GM18517 (cell line): ENCODE results near the gene ELF1.

Source experiments
- ATAC-seq: cut with Tn5 transposase; IDR thresholded peaks from one replicate; pipeline ENCODE4 v1.9.1; 2021; ENCODE audit warnings: mild to moderate bottlenecking, moderate library complexity; ENCODE audit not compliant: unreplicated experiment

Gene ELF1

DNA sequence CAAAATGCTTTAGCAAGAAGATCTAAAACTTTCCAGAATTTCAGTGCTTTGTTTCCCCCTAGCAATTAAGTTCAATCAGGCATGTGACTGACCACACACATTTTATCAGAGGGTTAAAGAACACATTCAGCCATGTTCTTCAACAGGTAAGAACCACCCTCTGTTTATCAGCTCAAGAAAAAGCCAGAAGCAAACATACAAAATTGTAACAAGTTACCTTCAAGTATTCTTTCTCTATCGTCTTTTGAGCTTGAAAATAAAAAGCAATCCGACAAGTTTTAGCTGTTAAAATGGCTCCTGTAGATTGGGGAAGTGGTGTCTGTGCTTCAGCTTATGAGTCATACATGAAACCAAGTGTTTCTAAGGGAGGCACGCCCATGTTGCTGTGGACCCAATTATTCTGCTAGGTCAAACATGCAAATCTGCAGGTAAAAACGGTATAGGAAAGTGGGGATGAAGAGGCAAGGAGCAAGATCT, at the start of gene ELF1:
ELF1 (minus strand) TSS at position 306 of the 477 bp plus-strand sequence. CDS start 37,262 bp downstream, outside the sequence.
- peak; percentile 92 for ATAC-seq

DNA sequence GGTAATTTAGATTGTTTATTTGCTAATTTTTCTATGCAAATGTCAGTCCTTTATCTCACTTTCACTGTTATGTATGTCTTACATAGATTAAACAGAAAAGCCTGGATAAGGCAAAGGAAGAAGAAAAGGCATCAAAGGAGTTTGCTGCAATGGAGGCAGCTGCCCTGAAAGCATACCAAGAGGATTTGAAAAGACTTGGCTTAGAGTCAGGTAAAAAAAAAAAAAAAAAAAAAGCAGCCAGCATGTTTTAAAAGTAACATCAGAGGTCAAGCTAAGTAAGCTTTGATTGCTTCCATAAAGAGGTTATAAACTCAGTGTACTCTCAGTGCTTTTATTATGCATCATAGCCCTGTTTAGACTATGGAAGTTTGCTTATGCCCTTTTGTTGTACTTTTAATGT, 46.0 kb upstream of the ELF1 start:
- no peak for ATAC-seq

DNA sequence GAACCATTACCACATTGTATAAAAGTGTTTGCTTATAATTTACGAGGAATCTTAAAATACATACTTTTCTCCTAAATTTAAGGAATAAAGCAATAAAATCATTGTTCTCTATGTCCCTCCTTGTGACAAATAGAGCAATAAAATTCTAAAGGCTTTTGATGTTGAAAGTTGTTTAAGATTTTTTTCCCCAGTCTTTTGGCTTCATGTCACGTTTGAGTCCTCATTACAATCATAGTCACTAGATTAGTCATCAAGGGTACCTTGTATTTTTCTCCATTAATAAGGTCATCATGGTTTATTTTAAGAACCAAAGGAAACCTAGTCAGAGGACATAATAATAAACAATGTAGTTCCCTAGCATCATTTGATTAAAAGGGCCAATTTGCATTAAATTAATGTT, 45.4 kb upstream of the ELF1 start:
- no peak for ATAC-seq

DNA sequence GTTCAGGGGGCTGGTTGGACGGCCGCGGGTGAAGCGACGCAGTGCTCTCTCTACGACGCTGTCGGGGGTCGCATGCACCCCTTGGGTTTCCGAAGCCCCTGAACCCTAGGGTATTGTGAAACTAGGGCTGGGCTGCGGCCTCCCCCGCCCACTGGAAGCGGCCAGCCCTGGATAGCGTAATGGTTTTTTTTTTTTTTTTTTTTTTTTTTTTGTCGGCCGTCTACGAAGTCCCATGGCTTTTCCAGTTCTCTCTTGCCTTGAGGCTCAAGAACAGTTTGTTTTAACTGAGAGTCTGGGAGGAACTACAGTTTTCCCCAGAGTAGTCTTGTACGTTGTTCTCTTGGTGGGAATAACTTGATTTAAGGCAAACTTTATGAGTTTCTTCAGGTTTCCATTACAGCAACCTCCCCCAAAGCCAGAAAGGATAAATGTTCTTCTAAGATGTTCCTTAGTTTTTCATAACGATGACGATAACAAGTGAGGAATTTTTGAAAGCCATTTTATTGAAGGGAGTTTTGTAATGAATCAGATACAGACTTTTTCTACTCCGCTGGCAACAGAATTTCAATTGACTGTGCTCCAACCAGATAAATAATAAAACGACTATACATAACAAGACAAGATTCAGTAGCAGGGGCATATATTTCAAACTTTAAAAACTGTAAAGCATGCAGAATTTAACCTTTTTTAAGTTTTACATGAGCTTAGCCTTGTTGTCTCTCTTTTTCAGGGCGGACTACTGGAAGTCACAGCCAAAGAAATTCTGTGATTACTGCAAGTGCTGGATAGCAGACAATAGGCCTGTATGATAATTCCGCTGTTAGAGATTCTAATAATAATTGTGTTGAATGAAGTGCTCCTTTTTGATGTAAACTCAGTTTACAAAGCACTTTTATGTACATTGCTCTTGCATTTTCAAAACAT, 43.1 kb upstream of the ELF1 start:
- ATAC-seq = peak; percentile 38

DNA sequence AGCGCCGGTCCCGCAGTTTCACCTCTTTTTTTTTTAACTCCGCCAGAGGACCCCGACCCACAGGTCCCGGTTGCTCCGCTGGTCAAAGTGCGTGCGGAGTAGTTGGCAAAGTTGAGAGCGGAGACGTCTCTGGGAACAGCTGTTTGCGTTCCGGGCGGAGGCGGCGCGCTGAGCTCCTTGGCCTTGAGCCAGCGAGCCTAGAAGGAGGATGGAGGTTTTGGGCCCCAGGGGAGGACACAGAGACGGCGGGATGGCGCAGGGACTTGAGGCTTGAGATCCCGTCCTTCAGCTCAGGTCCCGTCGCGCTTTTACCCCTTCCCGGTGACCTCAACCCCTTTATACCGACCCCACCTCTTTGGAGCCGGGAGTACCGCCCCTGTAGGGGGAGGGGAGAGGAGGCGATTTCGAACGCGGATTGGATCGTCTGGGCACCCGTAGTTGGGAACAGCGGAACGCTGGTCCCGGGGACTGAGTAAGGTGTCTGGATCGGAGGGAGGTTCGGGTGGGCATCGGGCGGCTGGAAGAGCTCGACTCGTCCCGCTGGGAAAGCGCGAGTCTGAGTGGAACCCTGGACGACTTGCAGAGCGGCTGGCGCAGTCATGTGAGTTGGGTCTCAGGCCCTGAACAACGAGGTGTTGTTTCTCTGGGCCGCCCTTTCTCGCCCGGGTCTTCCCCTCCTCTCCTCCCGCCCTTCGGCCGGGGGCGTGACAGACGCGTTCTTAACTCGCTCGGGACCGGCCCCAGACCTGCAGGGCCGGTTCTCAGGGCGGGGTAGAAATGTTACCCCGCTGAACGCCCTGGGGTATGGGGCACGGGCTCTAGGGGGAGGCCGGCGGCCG, 42.2 kb upstream of the ELF1 start, which contains the start of gene WBP4:
WBP4 (plus strand) TSS at position 435 of the 839 bp plus-strand sequence; CDS start at position 600, 165 bp downstream.
- peak; percentile 61 for ATAC-seq

DNA sequence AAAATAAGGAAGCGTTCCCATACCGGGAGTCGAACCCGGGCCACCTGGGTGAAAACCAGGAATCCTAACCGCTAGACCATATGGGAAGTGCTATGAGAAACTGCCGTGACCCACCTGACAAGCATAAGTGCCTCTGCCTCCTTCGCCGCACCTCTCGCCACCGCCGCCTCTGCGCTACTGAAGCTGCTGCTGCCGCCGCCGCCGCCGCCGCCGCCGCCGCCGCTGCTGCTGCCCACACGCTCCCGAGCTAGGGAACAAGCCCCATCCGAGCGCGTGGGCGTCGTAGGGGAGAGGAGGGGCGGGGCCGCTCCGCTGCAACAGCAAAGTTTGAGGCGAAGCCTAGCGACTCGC, 41.6 kb upstream of the ELF1 start:
- ATAC-seq = peak; percentile 26

DNA sequence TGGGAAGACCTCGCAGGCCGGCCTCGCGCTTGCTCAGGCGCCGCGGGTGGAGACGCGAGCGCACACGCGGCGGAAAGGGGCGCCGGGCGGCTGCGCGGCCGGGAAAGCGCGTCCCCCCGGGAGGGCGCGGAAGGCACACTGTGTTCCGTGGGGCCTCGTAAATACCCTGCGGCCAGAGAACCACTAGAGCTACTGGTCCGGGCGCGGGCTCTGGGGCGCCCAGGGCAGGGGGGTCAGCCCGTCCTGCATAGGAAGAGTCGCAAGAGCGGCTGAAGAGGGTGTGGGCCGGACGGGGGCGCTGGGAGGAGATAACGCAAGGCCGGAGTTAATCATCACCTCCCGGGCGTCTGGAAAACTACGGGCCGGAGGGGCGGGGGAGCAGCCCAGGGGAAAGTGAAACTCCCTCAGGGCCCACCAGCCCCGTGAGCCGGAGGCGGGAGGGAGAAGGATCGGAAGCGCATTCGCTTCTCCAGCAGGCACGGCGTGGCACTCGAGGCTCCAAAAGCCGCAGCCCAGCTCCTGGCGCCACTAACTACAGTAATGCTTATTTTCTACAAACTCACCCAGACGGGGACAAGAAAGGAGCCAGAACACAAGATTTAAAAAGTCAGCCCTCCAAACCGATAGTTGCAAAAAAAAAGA, 41.1 kb upstream of the ELF1 start:
- peak; percentile 33 for ATAC-seq

DNA sequence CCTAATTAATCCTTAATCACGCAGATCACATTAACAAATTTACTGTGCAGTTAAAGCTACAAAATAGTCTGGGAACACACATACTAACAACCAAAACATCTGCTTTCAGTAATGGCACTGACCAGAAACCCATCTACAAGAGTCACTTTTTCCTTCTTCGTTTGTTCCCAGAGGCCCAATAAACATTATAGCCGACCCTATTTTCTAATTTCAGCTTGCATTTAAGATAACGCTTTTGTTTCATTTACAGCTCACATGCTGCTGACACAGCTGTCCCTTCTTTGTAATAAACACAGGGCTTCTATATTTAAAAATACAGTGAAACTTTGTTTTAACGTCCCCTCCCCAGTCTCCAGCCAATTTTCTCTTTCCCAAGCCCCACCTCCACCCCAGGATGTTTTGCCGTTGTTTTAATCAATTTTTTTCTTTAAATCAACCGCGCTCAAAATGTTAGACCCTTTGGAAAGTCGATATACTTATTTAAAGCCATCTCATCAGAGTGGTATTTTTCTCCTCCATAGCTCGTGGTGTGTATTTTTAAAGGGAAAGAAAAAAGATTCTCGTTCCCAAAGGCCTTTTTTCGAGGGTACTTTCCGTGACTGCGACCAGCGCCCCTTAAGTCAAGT, 40.5 kb upstream of the ELF1 start:
- no peak for ATAC-seq

DNA sequence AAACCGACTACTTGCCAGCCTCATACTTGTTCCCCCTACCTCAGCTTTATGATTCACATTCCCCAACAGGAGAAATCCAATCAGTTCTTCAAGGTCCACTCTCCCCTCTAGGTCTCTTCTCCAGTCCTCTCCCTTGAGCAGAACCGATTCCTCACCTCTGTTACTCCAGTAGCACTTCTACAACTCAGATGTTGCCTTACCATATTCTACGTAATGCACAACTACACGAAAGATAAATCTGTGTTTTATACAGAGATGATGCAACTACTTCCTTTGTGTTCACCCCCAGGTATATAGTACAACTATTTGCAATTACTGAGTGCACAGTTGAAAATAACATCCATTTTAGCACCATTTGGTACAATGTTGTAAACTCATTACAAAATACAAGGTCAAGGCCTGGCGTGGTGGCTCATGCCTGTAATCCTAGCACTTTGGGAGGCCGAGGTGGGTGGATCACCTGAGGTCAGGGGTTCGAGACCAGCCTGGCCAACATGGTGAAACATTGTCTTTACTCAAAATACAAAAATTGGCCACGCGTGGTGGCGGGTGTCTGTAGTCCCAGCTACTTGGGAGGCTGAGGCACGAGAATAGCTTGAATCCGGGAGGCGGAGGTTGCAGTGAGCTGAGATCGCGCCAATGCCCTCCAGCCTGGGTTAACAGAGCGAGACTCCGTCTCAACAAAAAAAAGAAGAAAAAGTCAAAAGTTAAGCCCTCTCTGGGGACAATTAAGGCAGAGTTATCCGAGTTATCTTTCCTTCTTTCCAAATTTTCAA, 39.4 kb upstream of the ELF1 start:
- ATAC-seq = no peak

DNA sequence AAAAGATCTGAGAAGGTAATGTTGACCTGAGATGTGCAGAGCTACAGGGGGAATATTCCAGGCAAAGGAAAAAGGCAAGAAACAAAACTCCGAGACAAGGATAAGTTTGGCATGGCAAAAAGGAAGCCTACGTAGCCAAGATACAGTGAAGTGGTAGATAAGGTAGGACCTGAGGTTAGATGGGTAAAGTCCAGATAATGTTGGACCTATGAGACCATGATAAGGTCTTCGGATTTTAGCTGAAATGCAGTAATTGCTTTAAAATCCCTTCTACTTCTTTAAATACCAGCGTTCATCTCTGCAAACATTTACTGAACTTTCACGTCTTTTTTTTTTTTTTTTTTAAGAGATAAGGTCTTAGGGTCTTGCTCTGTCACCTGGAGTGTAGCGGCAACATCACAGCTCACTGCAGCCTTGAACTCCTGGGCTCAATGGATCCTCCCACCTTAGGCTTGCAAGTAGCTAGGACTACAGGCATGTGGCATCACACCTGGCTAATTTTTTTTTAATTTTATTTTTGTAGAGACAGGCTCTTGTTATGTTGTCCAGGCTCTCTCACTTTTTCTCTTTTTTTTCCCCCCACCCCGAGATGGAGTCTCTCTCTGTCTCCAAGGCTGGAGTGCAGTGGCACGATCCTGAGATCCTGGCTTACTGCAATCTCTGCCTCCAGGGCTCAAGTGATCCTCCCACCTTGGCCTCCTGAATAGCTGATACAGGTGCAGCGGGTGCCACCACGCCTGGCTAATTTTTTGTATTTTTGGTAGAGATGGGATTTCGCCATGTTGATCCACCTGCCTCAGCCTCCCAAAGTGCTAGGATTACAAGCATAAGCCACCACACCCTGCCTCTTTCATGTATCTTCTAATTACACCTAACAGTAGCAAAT, 38.0 kb upstream of the ELF1 start:
- no peak for ATAC-seq

DNA sequence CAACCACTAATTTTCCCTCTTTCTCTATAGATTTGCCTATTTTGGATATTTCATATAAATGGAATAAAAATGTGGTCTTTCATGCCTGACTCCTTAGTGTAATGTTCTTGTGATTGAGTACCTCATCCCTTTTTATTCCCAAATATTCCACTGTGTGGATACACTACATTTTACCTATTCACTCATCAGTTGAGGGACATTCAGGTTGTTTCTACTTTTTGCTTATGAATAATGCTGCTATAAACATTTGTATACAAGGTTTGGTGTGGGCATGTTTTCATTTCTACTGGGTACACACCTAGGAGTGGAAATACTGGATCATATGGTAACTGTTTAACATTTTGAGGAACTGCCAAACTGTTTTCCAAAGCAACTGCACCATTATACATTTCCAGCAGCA, 37.1 kb upstream of the ELF1 start:
- no peak for ATAC-seq

DNA sequence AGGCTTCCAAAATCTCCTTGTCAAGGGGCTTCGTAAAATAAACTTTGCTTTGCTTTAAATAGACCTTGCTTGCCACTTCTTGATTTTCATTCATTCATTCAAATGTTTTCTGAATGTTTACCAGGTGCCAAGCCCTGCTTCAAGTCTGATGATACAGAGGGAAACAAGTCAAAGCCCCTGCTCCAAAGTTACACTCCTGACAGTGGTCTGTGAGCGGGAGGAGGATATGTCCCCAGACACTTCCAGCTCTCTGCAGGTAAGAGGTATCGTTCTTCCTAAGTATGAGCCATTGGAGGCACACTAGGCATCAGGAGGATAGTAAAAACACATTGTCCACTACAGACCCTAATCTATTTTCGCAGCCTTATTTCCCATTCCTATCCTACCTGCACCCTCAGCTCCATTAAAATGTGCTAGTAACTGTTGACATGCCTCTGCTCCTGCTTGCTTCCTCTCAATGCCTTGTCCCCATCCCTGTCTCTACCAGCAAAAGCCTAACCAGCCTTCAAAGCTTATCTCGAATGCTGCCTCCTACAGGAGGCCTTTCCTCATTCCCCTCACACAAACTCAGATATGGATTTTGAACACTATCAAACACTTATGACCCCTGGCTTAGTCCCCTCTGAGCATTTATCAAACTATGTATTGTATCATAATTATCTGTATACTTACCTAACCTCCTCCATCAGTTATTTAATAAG, 36.0 kb upstream of the ELF1 start:
- ATAC-seq = no peak

DNA sequence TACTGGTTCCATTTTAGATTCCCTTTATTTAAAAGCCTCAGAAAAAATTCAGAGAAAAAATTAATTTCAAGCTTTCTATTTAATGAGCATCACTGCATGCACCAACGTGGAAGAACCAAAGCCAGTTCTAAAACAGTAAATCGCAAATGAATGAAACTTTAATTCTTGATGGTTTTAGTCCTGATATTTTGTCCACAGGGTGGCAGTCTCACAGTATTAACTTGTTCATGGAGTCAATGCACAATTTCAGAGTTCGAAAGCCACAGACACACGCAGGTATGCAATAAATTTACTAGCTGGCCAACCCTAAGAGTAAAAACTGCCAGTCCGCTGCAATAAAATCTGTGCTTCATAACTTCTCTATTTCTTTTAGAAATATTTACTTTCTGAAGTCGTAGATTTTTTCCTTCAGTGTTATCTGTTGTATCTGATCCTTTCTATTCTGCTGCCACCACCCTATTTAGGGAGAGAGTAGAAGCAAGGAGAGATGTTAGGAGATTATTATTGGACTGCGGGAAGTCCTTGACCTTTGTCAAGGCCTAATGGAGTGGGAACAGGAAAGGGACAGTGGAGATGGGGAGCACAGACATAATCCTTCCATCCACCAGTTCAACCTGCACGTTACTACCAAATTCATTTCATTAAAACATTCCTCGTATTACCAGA, 35.2 kb upstream of the ELF1 start:
- peak; percentile 40 for ATAC-seq

DNA sequence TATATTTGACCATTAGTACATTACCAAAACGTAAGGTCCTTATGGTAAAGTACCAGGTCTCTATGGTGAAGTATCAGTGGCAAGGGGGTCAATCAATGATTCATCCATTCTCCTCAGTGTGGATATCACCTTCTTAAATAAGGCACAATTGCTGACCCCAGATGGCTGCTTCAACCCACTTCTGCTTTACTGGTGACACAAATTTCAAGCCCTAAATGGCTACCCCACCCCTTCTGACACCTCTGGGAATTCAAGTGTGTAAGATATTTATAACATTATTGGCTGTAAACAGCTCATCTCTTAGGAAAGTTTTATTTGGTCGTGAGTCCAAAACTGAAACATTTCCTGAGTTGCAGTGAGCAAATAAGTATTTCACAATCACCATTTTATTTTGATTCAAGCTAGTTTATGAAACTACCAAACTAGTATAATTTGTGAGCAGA, 34.3 kb upstream of the ELF1 start:
- peak; percentile 68 for ATAC-seq

DNA sequence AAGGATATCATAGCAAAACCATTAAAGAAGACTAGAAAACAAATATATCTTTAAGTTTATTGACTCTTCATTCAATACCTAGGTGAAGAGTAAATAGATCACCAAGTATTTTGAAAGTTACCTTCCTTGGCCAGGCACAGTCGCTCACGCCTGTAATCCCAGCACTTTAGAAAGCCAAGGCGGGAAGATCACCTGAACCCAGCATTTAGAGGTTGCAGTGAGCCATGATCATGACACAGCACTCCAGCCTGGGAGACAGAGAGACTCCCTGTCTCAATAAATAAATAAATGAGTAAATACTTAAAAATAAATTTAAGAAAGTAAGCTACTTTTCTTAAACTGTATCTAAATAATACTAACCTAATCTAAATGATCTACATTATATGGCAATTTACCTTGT, 33.3 kb upstream of the ELF1 start:
- ATAC-seq = no peak

DNA sequence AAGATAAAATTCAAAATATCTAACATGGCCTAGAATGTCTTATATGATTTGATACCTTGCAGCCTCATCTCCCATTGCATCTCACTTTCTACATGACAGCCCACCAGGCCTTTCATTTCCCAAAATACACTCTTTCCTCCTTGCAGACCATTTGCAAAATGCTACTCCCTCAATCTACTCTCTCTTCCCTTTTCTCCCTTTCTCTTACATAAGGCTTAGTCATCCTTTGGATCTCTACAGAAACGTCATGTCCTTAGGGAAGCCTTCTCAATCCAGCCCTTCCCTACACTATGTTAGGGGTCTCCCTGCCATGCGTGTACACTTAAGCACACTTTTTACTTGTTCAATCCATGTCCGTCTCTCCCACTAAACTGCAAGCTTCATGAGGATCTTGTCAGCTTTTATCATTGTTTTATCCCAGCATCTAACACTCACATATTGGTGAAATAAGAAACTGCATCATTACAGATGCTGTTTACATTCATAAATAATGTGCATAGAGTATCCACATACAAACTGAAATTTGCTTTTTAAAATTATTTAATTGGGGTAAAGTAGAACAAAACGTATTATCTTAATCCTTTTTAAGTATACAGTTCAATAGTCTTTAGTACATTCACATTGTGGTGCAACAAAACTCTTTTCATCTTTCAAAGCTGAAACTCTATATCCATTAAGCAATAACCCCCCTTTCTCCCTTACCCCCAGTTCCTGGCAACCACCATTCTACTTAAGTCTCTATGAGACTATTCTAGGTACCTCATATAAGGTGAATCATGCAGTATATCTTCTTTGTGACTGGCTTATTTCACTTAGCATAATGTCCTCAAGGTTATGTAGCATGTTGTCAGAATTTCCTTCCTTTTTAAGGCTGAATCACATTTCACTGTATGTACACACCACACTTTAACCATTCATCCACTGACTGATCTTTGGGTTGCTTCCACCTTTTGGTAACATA, 30.6 kb upstream of the ELF1 start:
- ATAC-seq = no peak

DNA sequence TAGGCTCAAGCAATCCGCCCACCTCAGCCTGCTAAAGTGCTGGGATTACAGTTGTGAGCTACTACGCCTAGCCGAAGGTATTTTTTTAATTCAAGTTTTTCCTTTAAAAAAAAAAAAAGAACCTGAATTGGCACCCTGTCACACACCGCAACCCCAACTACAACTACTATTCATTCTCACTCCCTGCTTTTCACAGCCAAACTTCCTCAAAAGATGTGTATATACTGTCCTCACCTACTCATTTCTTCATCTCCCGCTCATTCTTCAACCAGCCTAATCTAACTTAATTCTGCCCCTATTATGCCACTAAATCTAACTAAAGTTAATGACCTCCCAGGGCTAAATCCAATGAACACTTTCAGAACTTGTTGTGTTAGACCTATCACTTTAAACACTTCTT, 29.5 kb upstream of the ELF1 start:
- ATAC-seq = no peak
